ENCODE data around the gene ABCC4.

DNA sequence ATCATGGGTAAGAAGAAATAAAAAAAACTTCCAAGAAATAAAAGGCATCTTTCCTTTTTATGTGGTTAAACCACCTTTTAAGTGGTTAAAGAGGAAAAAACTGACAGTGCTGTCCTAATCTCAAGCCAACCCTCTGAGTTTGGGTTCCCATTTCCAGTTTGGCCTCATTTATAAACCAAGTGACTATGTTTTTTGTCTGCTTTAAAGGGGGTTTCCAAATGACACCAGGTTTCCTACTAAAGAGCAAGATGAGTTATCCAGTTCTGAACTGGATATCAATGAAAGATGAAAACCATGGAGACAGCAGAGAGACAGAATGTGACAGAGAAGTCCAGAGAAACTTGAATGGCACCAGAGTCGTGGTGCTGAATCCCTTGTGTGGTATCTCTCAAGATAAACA lies 251.5 kb downstream of the ABCC4 start:
- TF ChIP-seq POLR2A (IDR thresholded peaks at IDR 0.05) = no peak
- TF ChIP-seq, protein P1, sequence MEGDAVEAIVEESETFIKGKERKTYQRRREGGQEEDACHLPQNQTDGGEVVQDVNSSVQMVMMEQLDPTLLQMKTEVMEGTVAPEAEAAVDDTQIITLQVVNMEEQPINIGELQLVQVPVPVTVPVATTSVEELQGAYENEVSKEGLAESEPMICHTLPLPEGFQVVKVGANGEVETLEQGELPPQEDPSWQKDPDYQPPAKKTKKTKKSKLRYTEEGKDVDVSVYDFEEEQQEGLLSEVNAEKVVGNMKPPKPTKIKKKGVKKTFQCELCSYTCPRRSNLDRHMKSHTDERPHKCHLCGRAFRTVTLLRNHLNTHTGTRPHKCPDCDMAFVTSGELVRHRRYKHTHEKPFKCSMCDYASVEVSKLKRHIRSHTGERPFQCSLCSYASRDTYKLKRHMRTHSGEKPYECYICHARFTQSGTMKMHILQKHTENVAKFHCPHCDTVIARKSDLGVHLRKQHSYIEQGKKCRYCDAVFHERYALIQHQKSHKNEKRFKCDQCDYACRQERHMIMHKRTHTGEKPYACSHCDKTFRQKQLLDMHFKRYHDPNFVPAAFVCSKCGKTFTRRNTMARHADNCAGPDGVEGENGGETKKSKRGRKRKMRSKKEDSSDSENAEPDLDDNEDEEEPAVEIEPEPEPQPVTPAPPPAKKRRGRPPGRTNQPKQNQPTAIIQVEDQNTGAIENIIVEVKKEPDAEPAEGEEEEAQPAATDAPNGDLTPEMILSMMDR (IDR thresholded peaks at IDR 0.05) = no peak
